ENCODE measurements around the gene MAD1L1.

Gene MAD1L1

GRCh38 chr7:2258661-2259365, 26.1 kb upstream of the MAD1L1 start:
- DNase-seq (ENCODE audit: low spot score): no peak

GRCh38 chr7:2257651-2258050, 24.9 kb upstream of the MAD1L1 start:
- DNase-seq (ENCODE audit: low spot score): no peak

- DNase-seq (ENCODE audit: low spot score): no peak
Measured at GRCh38 chr7:2257046-2257551, 24.4 kb upstream of the MAD1L1 start.

GRCh38 chr7:2256306-2257045, 23.7 kb upstream of the MAD1L1 start:
- DNase-seq (ENCODE audit: low spot score): no peak

GRCh38 chr7:2255145-2256139, 22.7 kb upstream of the MAD1L1 start:
- no peak for DNase-seq (ENCODE audit: low spot score)

GRCh38 chr7:2254429-2255144, 21.8 kb upstream of the MAD1L1 start:
- no peak for DNase-seq (ENCODE audit: low spot score)

GRCh38 chr7:2253525-2254244, 20.9 kb upstream of the MAD1L1 start:
- no peak for DNase-seq (ENCODE audit: low spot score)

- no peak for DNase-seq (ENCODE audit: low spot score)
Measured at GRCh38 chr7:2253021-2253420, 20.3 kb upstream of the MAD1L1 start.

- DNase-seq (ENCODE audit: low spot score): no peak
Measured at GRCh38 chr7:2251841-2252771, 19.4 kb upstream of the MAD1L1 start.

- DNase-seq (ENCODE audit: low spot score): no peak
Measured at GRCh38 chr7:2251381-2251780, 18.6 kb upstream of the MAD1L1 start.

GRCh38 chr7:2249744-2250323, 17.1 kb upstream of the MAD1L1 start:
- no peak for DNase-seq (ENCODE audit: low spot score)

- DNase-seq (ENCODE audit: low spot score): peak; percentile 1
Measured at GRCh38 chr7:2248984-2249694, 16.4 kb upstream of the MAD1L1 start.

- no peak for DNase-seq (ENCODE audit: low spot score)
Measured at GRCh38 chr7:2247141-2247995, 14.6 kb upstream of the MAD1L1 start.

GRCh38 chr7:2245883-2246675, 13.3 kb upstream of the MAD1L1 start:
- no peak for DNase-seq (ENCODE audit: low spot score)

GRCh38 chr7:2244404-2244995, 11.8 kb upstream of the MAD1L1 start:
- DNase-seq (ENCODE audit: low spot score): no peak

- DNase-seq (ENCODE audit: low spot score): no peak
Measured at GRCh38 chr7:2243458-2243857, 10.7 kb upstream of the MAD1L1 start.
